Measurements from ENCODE around the gene BEAN1. TPM values are rescaled to one million over a fixed set of nuclear protein-coding genes. Genes with fewer than 3 reads are reported as not detected.

The BEAN1 gene
- total and polyA plus RNA-seq, 8 donors: 0.08 to 0.41 (median 0.14) TPM; not detected in 5

GRCh38 chr16:66439051-66439730, 12.1 kb downstream of the BEAN1 start:
- Histone ChIP-seq H3K4me3 (no peak overlapping the region), H3K27ac (no peak overlapping the region), H3K4me1 (no peaks in the 10 kb centered on the region), H3K9me3 (no peaks in the 10 kb centered on the region), H3K36me3 (no peaks in the 10 kb centered on the region), H3K27me3 (no peaks in the 10 kb centered on the region)
- DNase-seq (no peak), ATAC-seq (no peak), FAIRE-seq (no peak)
- intact Hi-C loops (cut with DNase I): no loop called here
- no peak for TF ChIP-seq CTCF (IDR thresholded peaks at IDR 0.05)
- 50 to 55% methylated on average over 5 of the region's 5 CpGs for WGBS, 2 donors

- no peak for ATAC-seq
- Histone ChIP-seq H3K4me3 (no peak overlapping the region), H3K27me3 (no peaks in the 10 kb centered on the region), H3K27ac (no peak overlapping the region), H3K36me3 (no peaks in the 10 kb centered on the region), H3K9me3 (no peaks in the 10 kb centered on the region), H3K4me1 (no peaks in the 10 kb centered on the region)
- 71 to 80% methylated on average over 10 of the region's 10 CpGs for WGBS, 2 donors
- TF ChIP-seq CTCF (IDR thresholded peaks at IDR 0.05): no peak
- no peak for FAIRE-seq
- no peak for DNase-seq
- intact Hi-C loops (cut with DNase I): no loop called here
Measured at GRCh38 chr16:66440271-66440802, 13.2 kb downstream of the BEAN1 start.

GRCh38 chr16:66440970-66441369, 13.9 kb downstream of the BEAN1 start:
- Histone ChIP-seq H3K27ac (no peak overlapping the region), H3K27me3 (no peaks in the 10 kb centered on the region), H3K9me3 (no peaks in the 10 kb centered on the region), H3K36me3 (no peaks in the 10 kb centered on the region), H3K4me1 (no peaks in the 10 kb centered on the region), H3K4me3 (no peak overlapping the region)
- WGBS, 2 donors: 76 to 85% methylated on average over 11 of the region's 11 CpGs
- DNase-seq (no peak), FAIRE-seq (no peak), ATAC-seq (no peak)
- intact Hi-C loops (cut with DNase I): no loop called here
- no peak for TF ChIP-seq CTCF (IDR thresholded peaks at IDR 0.05)

GRCh38 chr16:66441586-66442375, 14.7 kb downstream of the BEAN1 start:
- ATAC-seq (no peak), FAIRE-seq (no peak), DNase-seq (no peak)
- H3K27me3 ChIP-seq: no peaks in the 10 kb centered on the region
- intact Hi-C loops (cut with DNase I): no loop called here
- no peaks in the 10 kb centered on the region for H3K36me3 ChIP-seq
- no peaks in the 10 kb centered on the region for H3K4me1 ChIP-seq
- H3K9me3 ChIP-seq: no peaks in the 10 kb centered on the region
- WGBS, 2 donors: 60 to 62% methylated on average over 7 of the region's 7 CpGs
- TF ChIP-seq CTCF (IDR thresholded peaks at IDR 0.05): no peak
- no peak overlapping the region for H3K4me3 ChIP-seq
- H3K27ac ChIP-seq: no peak overlapping the region

All from pancreas (tissue), 10 donors.